Gastroesophageal sphincter (tissue), 4 donors: Measurements from ENCODE around the gene SLC44A3. TPM values are rescaled to one million over a fixed set of nuclear protein-coding genes. Genes with fewer than 3 reads are reported as not detected.
"Not testable (repeated sequence)": the region's sequence is repeated elsewhere in the genome, so short reads cannot be mapped to it uniquely, and the experiment has no call there.

ENCODE experiments used
- ATAC-seq: fragments of 150-250 bp; one replicate; pipeline ENCODE4 v1.9.1; 2016; ENCODE audit warnings: mild to moderate bottlenecking, moderate library complexity
- H3K27ac ChIP-seq, 4 donors: fragments of 200-600 bp; sonication (generic) in 3 of 4; 1 replicate in 3 of 4; 2 replicates in 1 of 4; pipeline ENCODE4 v1.5.1; 2016 to 2019
- H3K27me3 ChIP-seq: fragments of 200-600 bp; sonication (generic); one replicate; pipeline ENCODE4 v1.5.1; 2019
- H3K36me3 ChIP-seq, 2 donors: fragments of 200-600 bp; sonication (generic); one replicate each; pipeline ENCODE4 v1.5.1; 2019; ENCODE audit warnings: control low read depth in 1 of 2
- H3K4me1 ChIP-seq, 3 donors: fragments of 200-600 bp; sonication (generic); 1 replicate in 2 of 3; 2 replicates in 1 of 3; pipeline ENCODE4 v1.5.1; 2016 to 2019; ENCODE audit warnings: control low read depth in 2 of 3
- H3K4me3 ChIP-seq, 2 donors: fragments of 200-600 bp; sonication (generic); one replicate each; pipeline ENCODE4 v1.5.1; 2019; ENCODE audit warnings: mild to moderate bottlenecking in 1 of 2, moderate library complexity in 1 of 2
- H3K9me3 ChIP-seq, 3 donors: fragments of 200-600 bp; sonication (generic); one replicate each; pipeline ENCODE4 v1.5.1; 2017 to 2019; ENCODE audit warnings: control low read depth in 2 of 3
- CTCF ChIP-seq, 4 experiments: fragments of 200-600 bp in 2 of 4; fragments of 450-650 bp in 2 of 4; sonication (generic) in 1 of 4; IDR thresholded peaks; one replicate each; pipeline ENCODE4 v1.5.1; 2017 to 2019; ENCODE audit warnings: antibody characterized with exemption in 4 of 4, mild to moderate bottlenecking in 2 of 4, moderate library complexity in 2 of 4
- EP300 ChIP-seq: sonication (generic); formaldehyde crosslinking; IDR thresholded peaks from one replicate; pipeline ENCODE4 v1.6.1; 2017; ENCODE audit warnings: antibody characterized with exemption, mild to moderate bottlenecking
- POLR2A ChIP-seq, 2 donors: fragments of 450-650 bp; IDR thresholded peaks; one replicate each; pipeline ENCODE4 v1.6.1; 2017; ENCODE audit warnings: antibody characterized with exemption in 2 of 2, mild to moderate bottlenecking in 2 of 2, moderate library complexity in 1 of 2
- POLR2AphosphoS5 ChIP-seq: sonication (generic); formaldehyde crosslinking; IDR thresholded peaks from one replicate; pipeline ENCODE4 v1.6.1; 2017; ENCODE audit warnings: antibody characterized with exemption
- WGBS, 2 donors: methylation state at CpG; one replicate each; pipeline ENCODE4 v1.1.5; 2018; ENCODE audit warnings: low coverage in 1 of 2; 5-methylcytosine and 5-hydroxymethylcytosine counted together
- total RNA-seq, 4 donors: library from RNA; depleted of rRNA; stranded (reverse); fragments of >200 nt; gene quantifications; one replicate each; pipeline ENCODE4 v1.1.0, GENCODE V29; 2016

SLC44A3 gene
- total RNA-seq, 4 donors from 2014 or later: 0.47 to 3.9 (median 1.2) TPM

- ATAC-seq: no peak
- H3K36me3 ChIP-seq: no peaks in the 10 kb centered on the region
- no peaks in the 10 kb centered on the region for H3K9me3 ChIP-seq
- H3K4me3 ChIP-seq: no peak overlapping the region
- H3K27ac ChIP-seq: no peak overlapping the region
- 80% methylated on average over 1 of the region's 1 CpG; no CpG with 5 or more reads in 1 of the 2 donors for WGBS, 2 donors
- no peak for TF ChIP-seq EP300
- no peak for TF ChIP-seq CTCF (IDR thresholded peaks at IDR 0.05)
- TF ChIP-seq POLR2AphosphoS5: no peak
- no peak for TF ChIP-seq POLR2A (IDR thresholded peaks at IDR 0.05)
- no peaks in the 10 kb centered on the region for H3K27me3 ChIP-seq
- H3K4me1 ChIP-seq: no peaks in the 10 kb centered on the region
These were observed 12.3 kb downstream of the SLC44A3 start for GRCh38 chr1:94832446-94832845.

GRCh38 chr1:94832931-94833585 is 12.9 kb downstream of the SLC44A3 start:
- 70 to 71% methylated on average over 2 to 5 of the region's 6 CpGs for WGBS, 2 donors

GRCh38 chr1:94836891-94837290 is 16.7 kb downstream of the SLC44A3 start:
- Histone ChIP-seq H3K36me3 (no peaks in the 10 kb centered on the region), H3K4me3 (no peak overlapping the region), H3K27me3 (no peaks in the 10 kb centered on the region), H3K4me1 (no peaks in the 10 kb centered on the region), H3K9me3 (no peaks in the 10 kb centered on the region), H3K27ac (no peak overlapping the region)
- no peak for ATAC-seq
- TF ChIP-seq EP300 (no peak), POLR2AphosphoS5 (no peak), POLR2A (IDR thresholded peaks at IDR 0.05) (no peak), CTCF (IDR thresholded peaks at IDR 0.05) (no peak)
- WGBS, 2 donors: 70 to 83% methylated on average over 2 of the region's 2 CpGs

More at GRCh38 chr1:94832931-94833585, 12.9 kb downstream of the SLC44A3 start:
- Histone ChIP-seq H3K27ac (no peak overlapping the region), H3K4me1 (no peaks in the 10 kb centered on the region), H3K36me3 (no peaks in the 10 kb centered on the region), H3K9me3 (no peaks in the 10 kb centered on the region), H3K4me3 (no peak overlapping the region), H3K27me3 (no peaks in the 10 kb centered on the region)
- TF ChIP-seq POLR2A (IDR thresholded peaks at IDR 0.05) (no peak), EP300 (no peak), CTCF (IDR thresholded peaks at IDR 0.05) (no peak), POLR2AphosphoS5 (no peak)
- ATAC-seq: no peak

GRCh38 chr1:94840381-94840780 is 20.2 kb downstream of the SLC44A3 start:
- H3K27ac ChIP-seq, H3K27me3 ChIP-seq, H3K36me3 ChIP-seq, ATAC-seq, H3K9me3 ChIP-seq, H3K4me3 ChIP-seq, H3K4me1 ChIP-seq: not testable (repeated sequence)
- 88 to 100% methylated on average over 3 to 6 of the region's 9 CpGs for WGBS, 2 donors

- H3K27me3 ChIP-seq: no peaks in the 10 kb centered on the region
- H3K36me3 ChIP-seq: no peaks in the 10 kb centered on the region
- TF ChIP-seq CTCF (IDR thresholded peaks at IDR 0.05): no peak
- TF ChIP-seq POLR2A (IDR thresholded peaks at IDR 0.05): no peak
- no peak for TF ChIP-seq POLR2AphosphoS5
- TF ChIP-seq EP300: no peak
- H3K4me1 ChIP-seq: no peaks in the 10 kb centered on the region
- ATAC-seq: no peak
- H3K9me3 ChIP-seq: no peaks in the 10 kb centered on the region
- no peak overlapping the region for H3K27ac ChIP-seq
- H3K4me3 ChIP-seq: no peak overlapping the region
- 89 to 95% methylated on average over 4 to 5 of the region's 5 CpGs for WGBS, 2 donors
These were observed 20.7 kb downstream of the SLC44A3 start for GRCh38 chr1:94840808-94841207.
